CD14-positive monocyte (primary cell): ENCODE measurements around the gene TAF11L7. TPM values are rescaled to one million over a fixed set of nuclear protein-coding genes. Genes with fewer than 3 reads are reported as not detected.
"Not testable (repeated sequence)": the region's sequence is repeated elsewhere in the genome, so short reads cannot be mapped to it uniquely, and the experiment has no call there.

ENCODE experiments used
- DNase-seq, 3 donors: peaks; one replicate each; pipeline ENCODE4 v3.0.0-alpha.2; 2011 to 2022
- H2AFZ ChIP-seq: 2 replicates; pipeline ENCODE4 v1.6.0; 2012; ENCODE audit warnings: mild to moderate bottlenecking, low read depth, low read length, inconsistent platforms; ENCODE audit not compliant: insufficient read depth, poor library complexity, severe bottlenecking
- H3K27ac ChIP-seq, 2 donors: 1 replicate in 1 of 2; 2 replicates in 1 of 2; pipeline ENCODE4 v1.5.1; 2012 to 2013; ENCODE audit warnings: low read length in 2 of 2, control low read depth in 1 of 2, inconsistent platforms in 1 of 2, low read depth in 1 of 2, mild to moderate bottlenecking in 1 of 2
- H3K27me3 ChIP-seq, 2 donors: one replicate each; pipeline versions ENCODE4 v1.6.0 to v1.6.1; 2011 to 2013; ENCODE audit warnings: low read length in 2 of 2; ENCODE audit not compliant: control insufficient read depth in 2 of 2, insufficient read depth in 2 of 2
- H3K36me3 ChIP-seq, 2 donors: replicated peaks in 1 of 2; 1 replicate in 1 of 2; 2 replicates in 1 of 2; pipeline versions ENCODE4 v1.5.1 to v1.6.1; 2012 to 2013; ENCODE audit warnings: low read length in 2 of 2, control low read depth in 1 of 2, inconsistent platforms in 1 of 2, mild to moderate bottlenecking in 1 of 2; ENCODE audit not compliant: insufficient read depth in 2 of 2, control insufficient read depth in 1 of 2
- H3K4me1 ChIP-seq, 2 donors: 1 replicate in 1 of 2; 2 replicates in 1 of 2; pipeline versions ENCODE4 v1.5.1 to v1.6.1; 2012 to 2013; ENCODE audit warnings: low read length in 2 of 2, control low read depth in 1 of 2, inconsistent platforms in 1 of 2, mild to moderate bottlenecking in 1 of 2, moderate library complexity in 1 of 2; ENCODE audit not compliant: insufficient read depth in 2 of 2, control insufficient read depth in 1 of 2
- H3K4me2 ChIP-seq: replicated peaks from 2 replicates; pipeline ENCODE3; 2012; ENCODE audit warnings: low read length, moderate library complexity, mild to moderate bottlenecking; ENCODE audit not compliant: poor library complexity, severe bottlenecking; ENCODE audit errors: extremely low read depth
- H3K4me3 ChIP-seq, 3 experiments: fragments of 200-600 bp in 1 of 3; sonication (generic) in 1 of 3; replicated peaks in 1 of 3; 1 replicate in 2 of 3; 2 replicates in 1 of 3; pipeline ENCODE4 v1.5.1; 2011 to 2013; ENCODE audit warnings: low read length in 3 of 3, mild to moderate bottlenecking in 3 of 3, control low read depth in 2 of 3, low read depth in 2 of 3, inconsistent platforms in 1 of 3, moderate library complexity in 1 of 3
- H3K79me2 ChIP-seq: 2 replicates; pipeline ENCODE4 v1.6.0; 2012; ENCODE audit warnings: mild to moderate bottlenecking, control low read depth, inconsistent platforms, low read length, moderate library complexity; ENCODE audit not compliant: insufficient read depth
- H3K9ac ChIP-seq: 2 replicates; pipeline ENCODE4 v1.6.0; 2017; ENCODE audit warnings: low read length, mild to moderate bottlenecking; ENCODE audit not compliant: insufficient read depth, poor library complexity, severe bottlenecking
- H3K9me3 ChIP-seq, 2 donors: replicated peaks in 1 of 2; 1 replicate in 1 of 2; 2 replicates in 1 of 2; pipeline versions ENCODE4 v1.5.1 to v1.6.1; 2012 to 2013; ENCODE audit warnings: low read length in 2 of 2, control low read depth in 1 of 2; ENCODE audit not compliant: control insufficient read depth in 1 of 2, insufficient read depth in 1 of 2
- H4K20me1 ChIP-seq: 2 replicates; pipeline ENCODE4 v1.6.0; 2012; ENCODE audit warnings: mild to moderate bottlenecking, low read length, control low read depth, moderate library complexity; ENCODE audit not compliant: insufficient read depth
- H3K27ac Mint-ChIP-seq, 7 donors: one replicate each; pipeline ENCODE4 v1.8.0; 2020; ENCODE audit warnings: mild to moderate bottlenecking in 7 of 7, mixed read lengths in 7 of 7, moderate library complexity in 6 of 7, inconsistent platforms in 2 of 7
- H3K27me3 Mint-ChIP-seq, 3 donors: one replicate each; pipeline ENCODE4 v1.8.0; 2021 to 2022; ENCODE audit warnings: low read depth in 3 of 3, mild to moderate bottlenecking in 3 of 3, mixed read lengths in 3 of 3, moderate library complexity in 3 of 3, inconsistent platforms in 1 of 3
- H3K36me3 Mint-ChIP-seq, 2 donors: one replicate each; pipeline ENCODE4 v1.8.0; 2020; ENCODE audit warnings: mixed read lengths in 2 of 2, inconsistent platforms in 1 of 2, mild to moderate bottlenecking in 1 of 2
- H3K4me1 Mint-ChIP-seq: one replicate; pipeline ENCODE4 v1.8.0; 2020; ENCODE audit warnings: mild to moderate bottlenecking, mixed read lengths
- H3K4me3 Mint-ChIP-seq, 2 donors: one replicate each; pipeline ENCODE4 v1.8.0; 2020; ENCODE audit warnings: mild to moderate bottlenecking in 2 of 2, mixed read lengths in 2 of 2, moderate library complexity in 1 of 2
- H3K9me3 Mint-ChIP-seq, 7 donors: one replicate each; pipeline ENCODE4 v1.8.0; 2020 to 2022; ENCODE audit warnings: mixed read lengths in 7 of 7, mild to moderate bottlenecking in 6 of 7, moderate library complexity in 6 of 7, inconsistent platforms in 2 of 7
- WGBS: methylation state at CpG from one replicate; pipeline ENCODE4 v1.1.5; 2013; ENCODE audit warnings: missing lambda C conversion rate; ENCODE audit not compliant: insufficient coverage; 5-methylcytosine and 5-hydroxymethylcytosine counted together
- intact Hi-C, 2 donors: fragments of 100-400 bp; cut with micrococcal nuclease; formaldehyde crosslinking; loops; one replicate each; pipeline versions ENCODE4 v1.15.0 to v1.15.1; 2023
- polyA plus RNA-seq, 3 donors: library from polyadenylated mRNA; depleted of rRNA in 1 of 3; unstranded in 2 of 3; stranded (reverse) in 1 of 3; fragments of 300-500 nt in 2 of 3; fragments of >200 nt in 1 of 3; fragmentation: Illumina TruSeq in 2 of 3; gene quantifications; 1 replicate in 2 of 3; 2 replicates in 1 of 3; pipeline ENCODE4 v1.2.3, GENCODE V29; 2012 to 2021
- small RNA-seq: library from RNA; depleted of rRNA; stranded (forward); fragments of <200 nt; gene quantifications from one replicate; pipeline ENCODE3, GENCODE V24; 2012; ENCODE audit warnings: low read depth; ENCODE audit not compliant: insufficient read length

TAF11L7 gene
- polyA plus RNA-seq, 3 donors, result not detected

DNA sequence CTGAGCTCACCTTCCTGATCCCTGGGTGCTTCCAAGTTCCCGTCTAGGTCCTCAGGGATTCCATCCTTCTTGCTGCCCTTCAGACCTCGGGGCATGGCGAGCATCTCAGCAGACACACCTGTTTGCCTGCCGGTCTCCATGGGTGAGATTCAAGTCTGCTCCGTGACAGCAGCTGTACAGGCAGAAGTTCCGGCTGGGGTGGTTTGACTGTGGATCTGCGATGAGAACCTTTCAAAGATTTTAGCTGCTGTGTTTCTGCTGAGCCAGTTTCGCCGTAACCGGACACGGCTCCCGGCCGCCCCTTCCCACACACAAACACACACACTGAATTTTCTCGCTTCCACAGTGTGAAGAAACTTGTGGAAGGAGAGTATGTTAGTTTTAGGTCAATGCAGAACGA is 8.7 kb upstream of the TAF11L7 start, which contains the start of gene TAF11L9:
Gene TAF11L9, minus strand, starts transcription at position 140 of the 400 bp plus-strand sequence.
- H3K79me2 ChIP-seq, H3K27me3 Mint-ChIP-seq, H3K4me1 ChIP-seq, H2AFZ ChIP-seq, intact Hi-C loops, H3K36me3 ChIP-seq, H3K36me3 Mint-ChIP-seq, H3K9ac ChIP-seq, H3K27ac ChIP-seq, H3K27me3 ChIP-seq, H3K9me3 Mint-ChIP-seq, H3K4me2 ChIP-seq, H3K4me3 ChIP-seq, DNase-seq, H3K4me3 Mint-ChIP-seq, H3K9me3 ChIP-seq, H3K27ac Mint-ChIP-seq, H4K20me1 ChIP-seq, H3K4me1 Mint-ChIP-seq: not testable (repeated sequence)
- no CpG with 5 or more reads among the region's 15 CpGs for WGBS

DNA sequence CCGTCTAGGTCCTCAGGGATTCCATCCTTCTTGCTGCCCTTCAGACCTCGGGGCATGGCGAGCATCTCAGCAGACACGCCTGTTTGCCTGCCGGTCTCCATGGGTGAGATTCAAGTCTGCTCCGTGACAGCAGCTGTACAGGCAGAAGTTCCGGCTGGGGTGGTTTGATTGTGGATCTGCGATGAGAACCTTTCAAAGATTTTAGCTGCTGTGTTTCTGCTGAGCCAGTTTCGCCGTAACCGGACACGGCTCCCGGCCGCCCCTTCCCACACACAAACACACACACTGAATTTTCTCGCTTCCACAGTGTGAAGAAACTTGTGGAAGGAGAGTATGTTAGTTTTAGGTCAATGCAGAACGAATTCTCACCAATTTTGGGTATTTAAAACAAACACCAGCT is 5.3 kb upstream of the TAF11L7 start, which contains the start of gene TAF11L8:
Gene TAF11L8, minus strand, starts transcription at position 101 of the 400 bp plus-strand sequence.
- H3K9me3 ChIP-seq, H3K27me3 Mint-ChIP-seq, H3K4me3 ChIP-seq, H3K27ac Mint-ChIP-seq, intact Hi-C loops, H3K4me3 Mint-ChIP-seq, H3K4me2 ChIP-seq, H3K27ac ChIP-seq, H3K27me3 ChIP-seq, H3K79me2 ChIP-seq, H3K9ac ChIP-seq, H2AFZ ChIP-seq, H4K20me1 ChIP-seq, H3K36me3 Mint-ChIP-seq, DNase-seq, H3K9me3 Mint-ChIP-seq, H3K36me3 ChIP-seq, H3K4me1 Mint-ChIP-seq, H3K4me1 ChIP-seq: not testable (repeated sequence)
- WGBS, result no CpG with 5 or more reads among the region's 16 CpGs

Small RNAs within 50 kb of the gene (small RNA-seq; reads per million reads assigned to genes)
- not detected for gene AC233724.3
- not detected for gene AC233724.6
- gene AC233724.7, result not detected

Other genes starting within 250 kb of the TAF11L7 start
- gene TAF11L2, start 87.5 kb downstream of the TAF11L7 start, polyA plus RNA-seq, result not detected
- not detected for gene TAF11L3, start 67.4 kb downstream of the TAF11L7 start, polyA plus RNA-seq
- gene TAF11L4, start 64.0 kb downstream of the TAF11L7 start, polyA plus RNA-seq, result not detected
- gene TAF11L5, start 60.5 kb downstream of the TAF11L7 start, polyA plus RNA-seq, result not detected
- gene TAF11L6, start 57.1 kb downstream of the TAF11L7 start, polyA plus RNA-seq, result not detected
- not detected for gene TAF11L8, start 5.2 kb upstream of the TAF11L7 start, polyA plus RNA-seq
- gene TAF11L9, start 8.6 kb upstream of the TAF11L7 start, polyA plus RNA-seq, result not detected
- not detected for gene TAF11L10, start 12.1 kb upstream of the TAF11L7 start, polyA plus RNA-seq
- not detected for gene TAF11L11, start 18.4 kb upstream of the TAF11L7 start, polyA plus RNA-seq
- gene TAF11L12, start 24.6 kb upstream of the TAF11L7 start, polyA plus RNA-seq, result not detected
- gene TAF11L13, start 46.3 kb upstream of the TAF11L7 start, polyA plus RNA-seq, result not detected
- not detected for gene TAF11L14, start 48.7 kb upstream of the TAF11L7 start, polyA plus RNA-seq